Naive thymus-derived CD4-positive, alpha-beta T cell (primary cell): ENCODE measurements around the gene RELT. TPM values are rescaled to one million over a fixed set of nuclear protein-coding genes. Genes with fewer than 3 reads are reported as not detected.

Experiments used
- polyA plus RNA-seq, 2 donors: library from polyadenylated mRNA; unstranded; fragments of 300-500 nt; fragmentation: Illumina TruSeq; gene quantifications; one replicate each; pipeline ENCODE4 v1.2.3, GENCODE V29; 2021
- total RNA-seq, 6 experiments: library from RNA in 5 of 6; stranded (reverse) in 5 of 6; gene quantifications; 1 replicate in 5 of 6; 2 replicates in 1 of 6; pipeline ENCODE4 v1.2.3 and lab custom pipeline; 2021 to 2026

Gene RELT
- total and polyA plus RNA-seq, 7 experiments from 2014 or later: 2.0 to 275 (median 12.0) TPM

Other genes with a start within 250 kb of the RELT start
- 10 to 100 TPM; 48.3 to 69.9 (median 49.6) TPM for gene FCHSD2, start 234.1 kb upstream of the RELT start, total RNA-seq
- gene FCHSD2, start 234.1 kb upstream of the RELT start, polyA plus RNA-seq: 10 to 100 TPM; 18.3 to 20.2 TPM
- 1 to 10 TPM in 1 of 5 experiments, under 1 TPM in 1, not detected in 3; 0.90 to 5.3 TPM for gene P2RY2, start 158.1 kb upstream of the RELT start, total RNA-seq
- not detected for gene P2RY2, start 158.1 kb upstream of the RELT start, polyA plus RNA-seq
- gene P2RY6, start 104.1 kb upstream of the RELT start, total RNA-seq: 1 to 10 TPM in 1 of 5 experiments, under 1 TPM in 2, not detected in 2; 0.34 to 1.8 (median 0.92) TPM
- not detected for gene P2RY6, start 104.1 kb upstream of the RELT start, polyA plus RNA-seq
- gene ARHGEF17, start 68.1 kb upstream of the RELT start, total RNA-seq: 1 to 10 TPM in 1 of 5 experiments, under 1 TPM in 2, not detected in 2; 0.11 to 1.1 (median 0.98) TPM
- not detected for gene ARHGEF17, start 68.1 kb upstream of the RELT start, polyA plus RNA-seq
- 10 to 100 TPM; 18.4 to 33.0 (median 25.2) TPM for gene FAM168A, start 221.7 kb downstream of the RELT start, total RNA-seq
- 1 to 10 TPM; 3.3 to 3.7 TPM for gene FAM168A, start 221.7 kb downstream of the RELT start, polyA plus RNA-seq